ENCODE results near the gene EWSR1.
"Not testable (repeated sequence)": the region's sequence is repeated elsewhere in the genome, so short reads cannot be mapped to it uniquely, and the experiment has no call there.

The EWSR1 gene

GRCh38 chr22:29341056-29341848, 73.2 kb downstream of the EWSR1 start:
- no peak for DNase-seq

- DNase-seq: no peak
Observed at GRCh38 chr22:29341849-29342127, 73.7 kb downstream of the EWSR1 start.

- no peak for DNase-seq
Observed at GRCh38 chr22:29342177-29342576, 74.1 kb downstream of the EWSR1 start.

- DNase-seq: no peak
Observed at GRCh38 chr22:29342577-29343312, 74.7 kb downstream of the EWSR1 start.

DNA sequence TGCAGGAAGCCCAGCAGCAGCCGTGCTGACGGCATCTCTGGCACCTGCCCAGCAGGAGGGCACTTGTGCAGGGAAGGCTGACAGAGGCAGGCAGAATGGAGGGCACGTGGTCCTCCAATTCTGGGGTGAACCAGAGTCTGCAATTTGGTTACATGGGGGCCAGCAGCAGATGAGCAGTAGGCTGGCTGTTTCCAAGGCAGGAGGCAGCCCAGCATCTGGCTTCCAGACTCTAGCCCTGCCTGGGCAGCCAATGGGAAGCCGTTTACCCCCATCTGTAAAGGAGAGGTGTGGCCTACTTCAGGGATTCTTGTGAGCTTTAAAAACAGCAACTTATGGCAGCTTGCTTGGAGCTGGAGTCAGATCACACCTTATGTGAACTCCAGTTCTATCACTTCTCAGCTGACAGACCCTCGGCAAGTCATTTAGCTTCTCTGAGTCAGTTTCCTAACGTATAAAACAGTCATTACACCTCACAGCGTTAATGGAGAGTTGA, 75.3 kb downstream of the EWSR1 start:
- no peak for DNase-seq

- no peak for DNase-seq
Observed at GRCh38 chr22:29344137-29344536, 76.1 kb downstream of the EWSR1 start.

GRCh38 chr22:29344889-29345288, 76.8 kb downstream of the EWSR1 start:
- not testable (repeated sequence) for DNase-seq

DNA sequence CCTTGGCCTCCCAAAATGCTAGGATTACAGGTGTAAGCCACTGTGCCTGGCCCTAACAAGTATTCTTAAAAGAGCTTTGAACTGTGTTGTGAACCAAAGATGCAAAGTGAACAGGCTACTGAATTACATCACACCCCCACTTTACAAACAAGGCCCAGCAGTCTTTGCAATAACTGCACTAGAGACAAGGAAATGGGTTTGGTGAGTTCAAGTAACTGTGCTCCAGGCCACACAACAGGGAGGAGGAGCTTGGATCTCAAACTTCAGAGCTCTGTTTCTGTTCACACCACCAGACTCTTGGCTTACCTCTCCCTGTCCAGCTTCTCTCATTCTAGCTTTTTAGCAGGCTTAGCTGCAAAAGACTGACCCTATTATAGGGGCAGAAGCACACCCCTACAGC, 77.9 kb downstream of the EWSR1 start:
- DNase-seq: no peak

DNA sequence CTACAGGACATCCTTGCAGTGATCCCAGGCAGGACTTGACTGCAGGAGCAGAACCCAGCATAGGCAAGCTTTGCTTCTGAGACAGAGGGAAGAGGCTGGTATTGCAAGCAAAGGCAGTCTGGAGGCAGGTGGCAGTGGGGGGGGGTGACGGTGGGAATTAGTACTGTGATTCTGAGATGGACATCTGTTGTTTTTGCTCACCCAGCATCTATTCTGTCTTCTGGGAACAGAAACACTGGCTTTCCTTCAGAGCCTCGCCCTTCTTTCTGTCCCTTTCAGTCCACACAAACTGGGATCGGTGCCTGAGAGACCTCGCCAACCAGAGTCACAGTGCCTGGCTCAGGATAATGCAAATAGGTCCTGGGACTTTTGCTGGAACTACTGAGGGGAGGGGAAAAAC, 78.6 kb downstream of the EWSR1 start:
- no peak for DNase-seq

- no peak for DNase-seq
Observed at GRCh38 chr22:29348041-29348440, 80.0 kb downstream of the EWSR1 start.

DNA sequence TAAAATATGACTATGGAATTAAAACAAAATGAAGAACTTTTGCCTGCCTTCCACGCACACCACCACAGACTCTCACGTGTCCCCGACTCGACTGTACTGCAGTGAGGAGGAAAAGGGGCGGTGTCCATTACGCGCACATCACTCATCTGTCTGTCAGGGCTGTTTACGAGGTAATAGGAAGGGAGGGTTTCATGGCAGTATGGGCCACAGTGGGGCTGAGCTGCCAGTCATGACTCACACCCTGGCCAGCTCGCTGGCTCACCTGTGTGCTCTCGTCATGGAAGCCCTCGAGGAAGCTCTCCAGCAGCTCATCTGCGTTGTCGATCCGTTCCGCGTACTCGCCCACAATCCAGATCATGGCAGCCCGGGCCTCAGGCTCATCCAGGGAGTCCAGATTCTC, 80.9 kb downstream of the EWSR1 start:
- no peak for DNase-seq
